Glutamatergic neuron (in vitro differentiated cells): ENCODE data around the gene F8A3. TPM values are rescaled to one million over a fixed set of nuclear protein-coding genes. Genes with fewer than 3 reads are reported as not detected.
"Not testable (repeated sequence)": the region's sequence is repeated elsewhere in the genome, so short reads cannot be mapped to it uniquely, and the experiment has no call there.

ENCODE experiments used
- DNase-seq: peaks from one replicate; pipeline ENCODE4 v3.0.0; 2022
- H3K27ac Mint-ChIP-seq: one replicate; pipeline ENCODE4 v1.8.0; 2020; ENCODE audit warnings: mild to moderate bottlenecking, mixed read lengths, inconsistent platforms; ENCODE audit not compliant: unreplicated experiment
- H3K27me3 Mint-ChIP-seq: one replicate; pipeline ENCODE4 v1.8.0; 2020; ENCODE audit warnings: mild to moderate bottlenecking, moderate library complexity, mixed read lengths, inconsistent platforms; ENCODE audit not compliant: unreplicated experiment
- H3K36me3 Mint-ChIP-seq: one replicate; pipeline ENCODE4 v1.8.0; 2020; ENCODE audit warnings: mild to moderate bottlenecking, mixed read lengths, inconsistent platforms; ENCODE audit not compliant: unreplicated experiment
- H3K4me1 Mint-ChIP-seq: one replicate; pipeline ENCODE4 v1.8.0; 2020; ENCODE audit warnings: mild to moderate bottlenecking, low read depth, mixed read lengths, inconsistent platforms; ENCODE audit not compliant: unreplicated experiment
- H3K4me3 Mint-ChIP-seq: one replicate; pipeline ENCODE4 v1.8.0; 2020; ENCODE audit warnings: mild to moderate bottlenecking, mixed read lengths, inconsistent platforms; ENCODE audit not compliant: unreplicated experiment
- H3K9me3 Mint-ChIP-seq: one replicate; pipeline ENCODE4 v1.8.0; 2020; ENCODE audit warnings: mild to moderate bottlenecking, moderate library complexity, mixed read lengths, inconsistent platforms; ENCODE audit not compliant: unreplicated experiment
- long read RNA-seq: library from polyadenylated mRNA; unstranded; transcript quantifications from one replicate; pipeline ENCODE4 v2.0.0, GENCODE V29; 2020; ENCODE audit not compliant: unreplicated experiment
- total RNA-seq: library from RNA; stranded (reverse); fragmentation: NEBNext Ultra II Directional; extraction: Animal tissue kit (Norgen Biotek cat#: 25700); gene quantifications from one replicate; pipeline ENCODE4 v1.2.1, GENCODE V29; 2021; ENCODE audit not compliant: unreplicated experiment
- TF ChIP-seq, protein P1 (sequence below): fragments of 200-600 bp; sonication (generic); IDR thresholded peaks from one replicate; pipeline ENCODE4 v1.5.0; 2021; ENCODE audit not compliant: partially characterized antibody, unreplicated experiment

F8A3 gene
- not detected for total RNA-seq
- long read RNA-seq, result 0 reads

DNA sequence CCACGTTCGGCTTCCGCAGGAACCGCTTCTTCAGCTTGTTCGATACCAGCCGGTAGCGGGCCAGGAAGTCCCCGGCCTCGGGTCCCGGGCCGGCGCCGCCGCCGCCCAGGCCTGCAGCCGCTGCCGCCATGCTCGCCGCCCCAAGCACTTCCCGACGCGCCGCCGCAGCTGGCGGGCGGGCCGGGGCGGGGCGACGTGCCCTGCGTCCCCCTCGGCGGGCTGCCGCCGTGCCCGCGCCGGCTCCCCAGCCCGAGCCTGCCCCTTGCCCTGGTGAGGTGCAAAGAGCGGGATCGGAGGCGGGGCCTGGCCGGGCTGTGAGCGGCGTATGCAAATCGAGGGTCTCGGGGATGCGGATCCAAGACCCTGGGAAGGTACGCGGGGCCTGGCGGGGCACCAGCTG lies at the start of gene F8A3:
TSS of gene F8A3 (minus strand) at position 150 of the 400 bp plus-strand sequence. CDS start at position 130, 20 bp downstream.
- DNase-seq, H3K27me3 Mint-ChIP-seq, H3K9me3 Mint-ChIP-seq, H3K27ac Mint-ChIP-seq, H3K36me3 Mint-ChIP-seq, H3K4me1 Mint-ChIP-seq, H3K4me3 Mint-ChIP-seq: not testable (repeated sequence)

DNA sequence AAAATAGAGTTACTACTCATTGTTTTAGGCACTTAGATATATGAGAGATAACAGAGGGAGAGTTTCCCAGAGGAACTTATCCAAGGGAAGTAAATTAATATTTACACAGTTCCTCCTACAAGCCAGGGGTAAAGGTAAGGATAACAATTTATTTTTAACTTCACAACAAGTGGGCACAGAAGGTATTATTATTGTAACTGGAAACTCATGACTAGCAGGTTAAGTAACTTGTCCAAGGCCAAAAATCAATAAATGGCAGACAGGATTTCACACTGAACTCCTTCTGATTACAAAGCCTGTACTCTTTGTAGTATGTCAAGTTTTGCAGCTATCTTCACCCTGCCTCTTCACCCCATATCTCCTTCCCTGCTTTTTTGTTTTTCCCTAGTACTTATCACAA lies 46.9 kb upstream of the F8A3 start:
- TF ChIP-seq, protein P1, sequence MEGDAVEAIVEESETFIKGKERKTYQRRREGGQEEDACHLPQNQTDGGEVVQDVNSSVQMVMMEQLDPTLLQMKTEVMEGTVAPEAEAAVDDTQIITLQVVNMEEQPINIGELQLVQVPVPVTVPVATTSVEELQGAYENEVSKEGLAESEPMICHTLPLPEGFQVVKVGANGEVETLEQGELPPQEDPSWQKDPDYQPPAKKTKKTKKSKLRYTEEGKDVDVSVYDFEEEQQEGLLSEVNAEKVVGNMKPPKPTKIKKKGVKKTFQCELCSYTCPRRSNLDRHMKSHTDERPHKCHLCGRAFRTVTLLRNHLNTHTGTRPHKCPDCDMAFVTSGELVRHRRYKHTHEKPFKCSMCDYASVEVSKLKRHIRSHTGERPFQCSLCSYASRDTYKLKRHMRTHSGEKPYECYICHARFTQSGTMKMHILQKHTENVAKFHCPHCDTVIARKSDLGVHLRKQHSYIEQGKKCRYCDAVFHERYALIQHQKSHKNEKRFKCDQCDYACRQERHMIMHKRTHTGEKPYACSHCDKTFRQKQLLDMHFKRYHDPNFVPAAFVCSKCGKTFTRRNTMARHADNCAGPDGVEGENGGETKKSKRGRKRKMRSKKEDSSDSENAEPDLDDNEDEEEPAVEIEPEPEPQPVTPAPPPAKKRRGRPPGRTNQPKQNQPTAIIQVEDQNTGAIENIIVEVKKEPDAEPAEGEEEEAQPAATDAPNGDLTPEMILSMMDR, result no peak
- no peak overlapping the region for H3K4me3 Mint-ChIP-seq
- DNase-seq, result no peak
- H3K4me1 Mint-ChIP-seq, result no peaks in the 10 kb centered on the region
- H3K27me3 Mint-ChIP-seq, result no peaks in the 10 kb centered on the region
- H3K36me3 Mint-ChIP-seq, result no peaks in the 10 kb centered on the region
- no peaks in the 10 kb centered on the region for H3K9me3 Mint-ChIP-seq
- H3K27ac Mint-ChIP-seq, result no peak overlapping the region

DNA sequence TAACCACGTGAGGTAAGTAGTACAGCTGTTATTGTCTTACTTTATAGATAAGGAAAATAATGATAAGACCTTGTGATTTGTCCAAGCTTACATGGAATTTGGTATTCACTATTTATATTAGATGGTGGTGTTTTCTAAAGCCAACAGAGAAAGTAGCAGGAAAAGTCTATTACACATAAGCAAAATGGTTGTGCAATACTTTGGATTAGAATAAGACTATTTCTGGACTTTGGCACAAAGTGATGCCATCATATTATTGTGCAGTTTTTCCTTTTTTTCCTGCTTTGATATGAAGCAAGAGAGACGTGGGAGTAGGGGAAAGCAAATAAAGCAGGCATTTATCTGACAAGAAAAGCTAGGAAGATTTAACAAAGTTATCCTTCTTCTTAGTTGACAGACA lies 36.7 kb upstream of the F8A3 start:
- not testable (repeated sequence) for H3K27me3 Mint-ChIP-seq, H3K36me3 Mint-ChIP-seq, H3K4me3 Mint-ChIP-seq, DNase-seq, H3K4me1 Mint-ChIP-seq, H3K9me3 Mint-ChIP-seq, H3K27ac Mint-ChIP-seq

DNA sequence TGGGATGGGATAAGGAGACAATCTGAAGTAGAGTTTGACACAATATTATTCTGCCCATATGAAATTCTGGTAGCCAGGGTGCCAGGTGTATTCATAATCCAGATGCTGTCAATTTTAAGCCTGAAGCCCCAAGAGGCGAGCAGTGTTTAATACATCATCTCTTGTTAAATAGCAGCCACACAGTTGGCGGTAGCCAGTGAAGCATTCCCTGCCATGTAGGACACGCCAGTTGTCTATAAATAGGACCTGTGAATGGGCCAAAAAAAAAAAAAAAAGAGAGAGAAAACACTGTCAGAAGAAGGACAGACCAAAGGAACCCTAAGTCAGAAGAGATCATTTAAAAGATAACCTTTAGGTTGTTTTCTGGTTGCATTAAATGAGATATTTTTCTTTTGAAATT lies 33.0 kb upstream of the F8A3 start:
- H3K27ac Mint-ChIP-seq, H3K27me3 Mint-ChIP-seq, H3K4me3 Mint-ChIP-seq, DNase-seq, H3K36me3 Mint-ChIP-seq, H3K4me1 Mint-ChIP-seq, H3K9me3 Mint-ChIP-seq: not testable (repeated sequence)

DNA sequence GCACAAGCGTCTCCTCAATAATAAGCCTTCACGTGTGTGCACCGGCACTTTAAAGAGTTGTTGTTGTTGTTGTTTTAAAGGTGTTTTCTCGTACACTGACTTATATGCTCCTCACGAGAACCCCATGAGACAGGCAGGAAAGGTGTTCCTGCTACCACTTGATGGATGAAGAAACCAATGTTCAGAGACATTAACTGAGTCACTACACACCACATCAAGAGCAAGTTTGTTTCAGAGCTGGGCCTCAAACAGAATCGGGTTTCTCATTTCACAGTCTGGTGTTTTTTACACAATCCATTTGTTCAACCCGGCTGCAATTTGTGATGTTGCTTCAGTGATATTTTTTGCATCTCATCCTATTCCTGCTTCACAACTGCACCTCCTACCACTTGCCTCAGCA lies 18.7 kb upstream of the F8A3 start:
- not testable (repeated sequence) for H3K27me3 Mint-ChIP-seq, H3K4me1 Mint-ChIP-seq, H3K36me3 Mint-ChIP-seq, H3K4me3 Mint-ChIP-seq, DNase-seq, H3K9me3 Mint-ChIP-seq, H3K27ac Mint-ChIP-seq

DNA sequence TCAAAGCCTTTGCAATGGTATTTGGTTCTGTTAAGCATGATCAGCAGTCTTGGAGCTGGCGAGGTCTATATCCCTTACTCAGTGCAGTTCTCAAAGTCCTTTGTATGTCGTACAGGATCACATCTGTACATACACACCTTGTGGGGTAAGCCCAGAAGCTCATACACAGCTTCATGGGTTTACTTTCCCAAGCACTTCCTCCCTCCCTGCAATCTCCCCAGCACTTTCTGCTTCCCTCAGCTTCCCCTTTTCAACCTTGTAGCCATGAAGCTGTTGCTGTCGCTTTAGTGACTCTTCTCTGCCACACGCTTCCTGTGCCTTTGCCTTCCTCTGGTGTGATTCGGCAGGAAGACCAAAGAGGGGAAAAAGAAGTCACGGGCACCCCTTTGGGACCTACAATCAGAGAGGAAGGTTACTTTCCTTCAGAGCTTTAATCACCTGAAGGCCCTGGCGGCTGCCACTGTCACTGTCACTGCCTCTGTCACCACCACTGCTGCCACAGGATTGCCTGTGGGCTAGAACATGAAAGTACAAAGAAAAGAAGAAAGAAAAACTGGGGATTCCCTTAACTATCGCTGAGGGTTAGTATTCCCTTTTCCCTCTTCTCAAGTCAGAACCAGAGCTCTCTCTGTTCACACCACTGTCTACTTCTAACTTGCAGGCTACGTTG lies 8.0 kb upstream of the F8A3 start:
- DNase-seq, H3K27me3 Mint-ChIP-seq, H3K4me1 Mint-ChIP-seq, H3K27ac Mint-ChIP-seq, H3K4me3 Mint-ChIP-seq, H3K9me3 Mint-ChIP-seq, H3K36me3 Mint-ChIP-seq: not testable (repeated sequence)

DNA sequence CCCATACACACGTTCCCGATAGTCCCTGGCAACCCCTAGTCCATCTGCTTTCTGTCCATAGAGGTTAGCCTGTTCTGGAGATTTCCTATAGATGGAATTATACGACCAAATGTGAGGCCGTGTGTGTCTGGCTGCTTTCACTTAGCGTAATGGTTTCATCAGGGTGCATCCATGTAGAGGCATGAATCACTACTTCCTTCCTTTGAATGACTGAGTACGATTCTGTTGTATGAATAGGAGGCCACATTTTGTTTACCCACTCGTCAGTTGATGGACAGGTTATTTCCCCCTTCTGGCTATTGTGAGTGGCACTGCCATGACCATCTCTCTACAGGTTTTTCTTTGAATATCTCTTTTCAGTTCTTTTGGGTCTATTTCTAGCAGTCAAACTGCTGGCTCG lies 2.1 kb upstream of the F8A3 start:
- H3K27me3 Mint-ChIP-seq, H3K4me1 Mint-ChIP-seq, H3K27ac Mint-ChIP-seq, H3K9me3 Mint-ChIP-seq, DNase-seq, H3K4me3 Mint-ChIP-seq, H3K36me3 Mint-ChIP-seq: not testable (repeated sequence)

DNA sequence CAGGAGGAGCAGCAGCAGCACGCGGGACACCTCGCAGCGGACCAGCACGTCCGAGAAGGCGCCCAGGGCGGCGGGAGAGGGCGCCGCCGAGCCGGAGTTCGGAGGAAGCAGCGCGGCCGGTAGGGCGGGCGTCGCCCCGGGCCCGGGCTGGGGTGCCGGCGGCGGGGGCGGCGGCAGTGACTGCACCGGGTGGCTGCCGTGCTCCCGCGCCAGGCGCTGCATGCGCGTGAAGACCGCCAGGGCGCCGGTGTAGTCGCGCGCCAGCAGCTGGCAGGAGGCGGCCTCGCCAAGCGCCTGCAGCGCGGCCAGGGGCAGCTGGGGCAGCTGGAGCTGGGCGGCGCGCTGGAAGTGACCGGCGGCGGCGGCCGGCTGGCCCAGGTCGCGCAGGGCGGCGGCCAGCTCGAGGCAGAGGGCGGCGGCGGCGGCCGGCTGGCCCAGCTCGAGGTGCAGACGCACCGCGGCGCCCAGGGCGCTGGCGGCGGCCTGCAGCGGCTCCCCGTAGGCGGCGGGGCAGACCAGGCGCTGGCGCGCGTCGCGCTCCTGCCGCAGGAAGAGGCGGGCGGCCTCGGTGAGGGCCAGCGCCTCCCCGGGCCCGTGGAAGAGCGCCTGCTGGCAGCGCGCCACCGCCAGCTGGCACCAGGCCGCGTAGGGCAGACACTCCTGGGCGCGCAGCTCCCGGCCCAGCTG lies 516 bp downstream of the F8A3 start:
- not testable (repeated sequence) for DNase-seq, H3K27ac Mint-ChIP-seq, H3K27me3 Mint-ChIP-seq, H3K9me3 Mint-ChIP-seq, H3K36me3 Mint-ChIP-seq, H3K4me3 Mint-ChIP-seq, H3K4me1 Mint-ChIP-seq
